NT2/D1 (cell line): Measurements from ENCODE around the gene ADAMTS16.

Experiments
- SUZ12 ChIP-seq: IDR thresholded peaks from 2 replicates; pipeline ENCODE4 v1.6.1; 2011; ENCODE audit not compliant: insufficient read length, insufficient read depth; ENCODE audit errors: extremely low read depth
- ZNF274 ChIP-seq: IDR thresholded peaks from 2 replicates; pipeline ENCODE4 v1.6.1; 2011; ENCODE audit warnings: mild to moderate bottlenecking, low read depth, low read length

DNA sequence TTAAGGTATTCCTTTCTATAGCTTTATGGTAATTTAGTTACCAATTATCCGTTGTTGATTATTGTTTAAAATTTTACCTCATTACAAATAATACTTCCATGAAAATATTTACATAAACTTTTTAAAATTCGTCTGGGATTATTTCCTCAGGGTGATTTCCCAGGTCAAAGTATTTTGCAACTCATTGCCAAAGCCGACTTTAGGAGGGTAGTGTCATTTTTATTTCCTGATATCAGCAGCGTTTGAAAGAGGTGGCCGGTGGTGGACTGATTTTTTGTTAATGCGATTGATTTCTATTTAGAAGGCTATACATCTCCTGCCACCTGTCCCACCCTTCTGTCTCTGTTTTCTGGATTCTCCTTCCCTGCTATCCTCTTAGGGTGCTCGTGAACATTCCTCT lies 4.3 kb downstream of the ADAMTS16 start:
- TF ChIP-seq SUZ12 = no peak
- no peak for TF ChIP-seq ZNF274
